Mucosa of descending colon (tissue), 3 donors: ENCODE data around the gene CACNB1. TPM values are rescaled to one million over a fixed set of nuclear protein-coding genes. Genes with fewer than 3 reads are reported as not detected.

Experiments
- ATAC-seq: fragments of 200-7000 bp; cut with Tn5 transposase; one replicate; pipeline ENCODE4 v1.9.1; 2020; ENCODE audit warnings: mild to moderate bottlenecking, moderate library complexity
- DNase-seq, 3 donors: peaks; one replicate each; pipeline ENCODE4 v3.0.0-alpha.2; 2020
- H3K36me3 ChIP-seq: fragments of 200-600 bp; one replicate; pipeline ENCODE4 v1.8.0; 2021; ENCODE audit warnings: low read depth, mild to moderate bottlenecking
- H3K4me1 ChIP-seq: fragments of 200-600 bp; one replicate; pipeline ENCODE4 v1.8.0; 2021; ENCODE audit warnings: low read depth, mild to moderate bottlenecking
- H3K4me3 ChIP-seq: fragments of 200-600 bp; one replicate; pipeline ENCODE4 v1.8.0; 2021; ENCODE audit warnings: mild to moderate bottlenecking
- H3K9me3 ChIP-seq: fragments of 200-600 bp; one replicate; pipeline ENCODE4 v1.8.0; 2021; ENCODE audit warnings: mild to moderate bottlenecking
- CTCF ChIP-seq: fragments of 200-600 bp; IDR thresholded peaks from one replicate; pipeline ENCODE4 v1.8.0; 2022; ENCODE audit warnings: antibody characterized with exemption, mild to moderate bottlenecking
- intact Hi-C, 2 donors: fragments of 100-400 bp; cut with DNase I in 1 of 2; cut with micrococcal nuclease in 1 of 2; formaldehyde crosslinking; loops; one replicate each; pipeline versions ENCODE4 v1.11.0 to v1.11.1; 2022; cut with DNase I, micrococcal nuclease
- total RNA-seq, 3 donors: library from RNA; stranded (reverse); fragmentation: NEBNext Ultra II Directional in 2 of 3; extraction: Animal tissue kit (Norgen Biotek cat#: 25700) in 2 of 3; gene quantifications; one replicate each; pipeline versions ENCODE4 v1.2.1 to v1.2.4, GENCODE V29; 2021 to 2023
- donor health status: DM: no; HTN: no; CAD: no; lungs with moderate emphysema.
- donor health status: DM: no; HTN: no; CAD: no.
- donor health status: DM: no; HTN: yes; CAD: no.

The CACNB1 gene
- total RNA-seq, 3 donors from 2014 or later: 16.8 to 24.3 (median 20.1) TPM

- DNase-seq: no peak
- H3K9me3 ChIP-seq: no peaks in the 10 kb centered on the region
- no peak for TF ChIP-seq CTCF
- no peak overlapping the region for H3K4me3 ChIP-seq
- ATAC-seq: no peak
- peaks cover 15% of the 10 kb centered on the region for H3K4me1 ChIP-seq
- H3K36me3 ChIP-seq: no peaks in the 10 kb centered on the region
- intact Hi-C loops: loop anchor here in 1 of 2 donors (10.0 kb wide), 1 partner anchor 256 kb away; no protein-coding TSS in a partner anchor
Observed at GRCh38 chr17:39240631-39241030, 43.2 kb upstream of the CACNB1 start.

- H3K36me3 ChIP-seq: no peaks in the 10 kb centered on the region
- TF ChIP-seq CTCF: peak; percentile 28
- ATAC-seq (peak; percentile 85), DNase-seq (peak; percentile 72 to 82 (median 80))
- peaks cover 14% of the 10 kb centered on the region for H3K4me1 ChIP-seq
- intact Hi-C loops: loop anchor here in 1 of 2 donors (10.0 kb wide), 1 partner anchor 255 kb away; no protein-coding TSS in a partner anchor
- H3K4me3 ChIP-seq: no peak overlapping the region
- H3K9me3 ChIP-seq: no peaks in the 10 kb centered on the region
Observed at GRCh38 chr17:39239640-39240314, 42.3 kb upstream of the CACNB1 start.

DNA sequence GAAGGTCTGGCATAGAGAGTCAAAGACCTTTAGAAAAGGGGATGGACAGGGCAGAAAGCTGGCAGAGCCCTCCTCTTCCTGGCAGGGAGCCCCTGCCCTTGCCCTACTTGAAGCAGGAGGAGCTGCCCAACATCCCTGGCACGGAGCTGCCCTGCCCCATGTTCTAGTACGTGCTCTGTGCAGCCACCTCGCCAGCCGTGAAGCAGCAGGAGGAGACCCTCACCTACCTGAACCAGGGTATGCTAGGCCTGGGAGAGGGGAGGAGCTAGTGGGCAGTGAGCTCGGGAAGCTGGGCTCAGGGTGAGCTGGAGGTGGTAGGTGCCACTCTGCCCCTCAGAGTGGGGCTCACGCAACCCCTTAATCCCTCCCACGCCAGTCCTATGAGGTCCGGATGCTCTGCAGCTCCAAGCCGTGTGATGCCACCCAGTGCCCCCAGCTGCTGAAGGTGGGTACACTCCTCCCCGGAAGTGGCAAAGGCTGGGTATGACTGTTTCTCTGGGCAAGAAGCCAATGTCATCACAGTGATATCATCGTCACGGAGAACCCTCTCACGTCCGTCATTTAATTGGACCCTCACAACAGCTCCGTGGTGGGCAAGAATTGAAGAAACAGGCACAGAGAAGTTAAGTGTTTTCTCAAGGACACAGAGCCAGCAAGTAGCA is 41.0 kb upstream of the CACNB1 start:
- Histone ChIP-seq H3K4me1 (peaks cover 10% of the 10 kb centered on the region), H3K4me3 (no peak overlapping the region), H3K9me3 (no peaks in the 10 kb centered on the region), H3K36me3 (no peaks in the 10 kb centered on the region)
- peak; percentile 80 for ATAC-seq
- peak; percentile 52 to 77 (median 64) for DNase-seq
- intact Hi-C loops: no loop called here
- no peak for TF ChIP-seq CTCF

- no peak for ATAC-seq
- intact Hi-C loops: no loop called here
- peaks cover 10% of the 10 kb centered on the region for H3K4me1 ChIP-seq
- no peaks in the 10 kb centered on the region for H3K36me3 ChIP-seq
- no peak overlapping the region for H3K4me3 ChIP-seq
- no peak for TF ChIP-seq CTCF
- peak in 1 of 3 donors; percentile 24 for DNase-seq
- no peaks in the 10 kb centered on the region for H3K9me3 ChIP-seq
Observed at GRCh38 chr17:39237586-39237985, 40.1 kb upstream of the CACNB1 start.

- DNase-seq: no peak
- TF ChIP-seq CTCF: no peak
- Histone ChIP-seq H3K4me1 (peaks cover 10% of the 10 kb centered on the region), H3K4me3 (no peak overlapping the region), H3K9me3 (no peaks in the 10 kb centered on the region), H3K36me3 (no peaks in the 10 kb centered on the region)
- intact Hi-C loops: no loop called here
- ATAC-seq: no peak
Observed at GRCh38 chr17:39236981-39237441, 39.5 kb upstream of the CACNB1 start.
